ENCODE data around the gene CDK6. TPM values are rescaled to one million over a fixed set of nuclear protein-coding genes. Genes with fewer than 3 reads are reported as not detected.

CDK6 gene
- total and polyA plus RNA-seq, 2 experiments from 2014 or later, result 7.4 to 23.7 TPM

GRCh38 chr7:92732316-92733036, 103.9 kb downstream of the CDK6 start:
- Histone ChIP-seq H3K27me3 (ENCODE audit: insufficient read depth) (no peaks in the 10 kb centered on the region), H3K9me2 (ENCODE audit: insufficient read depth) (no peaks in the 10 kb centered on the region), H3K4me1 (ENCODE audit: insufficient read depth) (no peaks in the 10 kb centered on the region; the same call in 1 of the 2 replicates), H3K27ac (ENCODE audit: low read depth) (no peak overlapping the region), H3K36me3 (ENCODE audit: insufficient read depth) (no peaks in the 10 kb centered on the region), H3K79me2 (replicated peaks; ENCODE audit: insufficient read depth) (no peaks in the 10 kb centered on the region), H3K4me3 (no peak overlapping the region), H3F3A (replicated peaks; ENCODE audit: low read depth) (no peaks in the 10 kb centered on the region), H2AFZ (no peak overlapping the region), H3K4me2 (no peak overlapping the region), H4K20me1 (replicated peaks; ENCODE audit: insufficient read depth) (no peaks in the 10 kb centered on the region)
- no peak for DNase-seq (ENCODE audit: low spot score)
- H3K36me3 Mint-ChIP-seq (ENCODE audit: low read depth), result no peaks in the 10 kb centered on the region
- no peak overlapping the region for H3K27ac Mint-ChIP-seq
- no peak overlapping the region for H3K4me3 Mint-ChIP-seq
- H3K9me3 Mint-ChIP-seq, result no peaks in the 10 kb centered on the region
- H3K27me3 Mint-ChIP-seq (ENCODE audit: insufficient read depth, low read depth, poor library complexity), result no peaks in the 10 kb centered on the region
- ATAC-seq, result no peak
- no peaks in the 10 kb centered on the region for H3K4me1 Mint-ChIP-seq
- no peak for TF ChIP-seq NANOG (IDR thresholded peaks at IDR 0.05; ENCODE audit: borderline replicate concordance)
- TF ChIP-seq ZNF114 (CRISPR knock-in tag; IDR thresholded peaks at IDR 0.05), result no peak
- TF ChIP-seq POLR2AphosphoS5 (IDR thresholded peaks at IDR 0.05; ENCODE audit: low read depth), result no peak

DNA sequence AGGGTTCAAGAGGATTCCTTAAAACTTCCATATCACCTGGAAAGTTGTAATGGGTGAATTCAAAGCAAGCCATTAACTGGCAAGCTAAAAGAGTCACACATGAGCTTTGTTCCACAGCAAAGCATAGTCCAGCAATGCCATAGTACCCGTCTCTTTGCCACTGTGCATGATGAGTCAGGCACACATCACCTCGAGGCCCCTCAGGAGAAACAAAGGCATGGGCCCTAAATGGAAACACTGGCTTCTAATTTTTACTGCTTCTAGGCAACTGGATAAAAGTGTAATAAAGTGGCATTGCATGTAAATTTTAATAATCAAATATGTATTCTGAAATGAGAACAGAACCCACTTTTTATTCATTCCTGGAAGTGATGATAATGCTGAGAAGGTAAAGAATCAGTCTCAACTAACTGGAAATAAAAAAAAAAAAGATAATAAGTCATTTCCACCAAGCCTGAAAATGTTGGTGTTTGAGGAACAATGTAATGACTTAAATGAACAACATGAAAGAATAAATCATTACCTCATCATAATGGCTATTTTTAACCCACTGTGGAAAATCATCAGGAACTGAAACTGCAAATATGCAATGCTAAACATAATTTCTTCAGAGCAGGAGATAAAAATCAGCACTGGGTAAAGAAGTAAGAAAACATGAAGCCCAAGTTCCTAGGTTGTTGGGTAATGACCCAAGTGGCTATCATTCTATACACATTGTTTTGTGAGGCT, 104.9 kb downstream of the CDK6 start:
- Histone ChIP-seq H3K36me3 (ENCODE audit: insufficient read depth) (no peaks in the 10 kb centered on the region), H3K27ac (ENCODE audit: low read depth) (no peak overlapping the region), H3K4me3 (no peak overlapping the region), H4K20me1 (replicated peaks; ENCODE audit: insufficient read depth) (no peaks in the 10 kb centered on the region), H3K27me3 (ENCODE audit: insufficient read depth) (no peaks in the 10 kb centered on the region), H3K4me2 (no peak overlapping the region), H3F3A (replicated peaks; ENCODE audit: low read depth) (no peaks in the 10 kb centered on the region), H3K9me2 (ENCODE audit: insufficient read depth) (no peaks in the 10 kb centered on the region), H3K4me1 (ENCODE audit: insufficient read depth) (no peaks in the 10 kb centered on the region; the same call in 1 of the 2 replicates), H2AFZ (no peak overlapping the region), H3K79me2 (replicated peaks; ENCODE audit: insufficient read depth) (no peaks in the 10 kb centered on the region)
- Mint-ChIP-seq H3K4me1 (no peaks in the 10 kb centered on the region), H3K36me3 (ENCODE audit: low read depth) (no peaks in the 10 kb centered on the region), H3K9me3 (no peaks in the 10 kb centered on the region), H3K27me3 (ENCODE audit: insufficient read depth, low read depth, poor library complexity) (no peaks in the 10 kb centered on the region), H3K4me3 (no peak overlapping the region), H3K27ac (no peak overlapping the region; the same call in 1 of the 2 replicates)
- no peak for ATAC-seq
- TF ChIP-seq CREB1 (CRISPR knock-in tag; IDR thresholded peaks at IDR 0.05; ENCODE audit: low read depth), result no peak
- TF ChIP-seq JUNB (IDR thresholded peaks at IDR 0.05; ENCODE audit: unreplicated experiment), result no peak
- no peak for TF ChIP-seq REST (IDR thresholded peaks at IDR 0.05; ENCODE audit: unreplicated experiment)
- TF ChIP-seq STAT1 (IDR thresholded peaks at IDR 0.05; ENCODE audit: unreplicated experiment), result no peak
- no peak for TF ChIP-seq ZNF114 (CRISPR knock-in tag; IDR thresholded peaks at IDR 0.05)
- no peak for TF ChIP-seq EZH2 (IDR thresholded peaks at IDR 0.05; ENCODE audit: low read depth, unreplicated experiment)
- DNase-seq (ENCODE audit: low spot score), result no peak
